ENCODE measurements around the gene GNB1. TPM values are rescaled to one million over a fixed set of nuclear protein-coding genes. Genes with fewer than 3 reads are reported as not detected.
"Not testable (repeated sequence)": the region's sequence is repeated elsewhere in the genome, so short reads cannot be mapped to it uniquely, and the experiment has no call there.

The GNB1 gene
- total and polyA plus RNA-seq, 5 experiments from 2014 or later, result 45.9 to 232 (median 107) TPM

- H3K4me3 Mint-ChIP-seq, result no peak overlapping the region
- H3K36me3 Mint-ChIP-seq, result peaks cover 0 to 19% (median 1%) of the 10 kb centered on the region in 3 donors
- H3K27ac Mint-ChIP-seq, result peak overlapping the region in 1 of 10 donors; percentile 69
- no peaks in the 10 kb centered on the region for H3K27me3 Mint-ChIP-seq
- H3K9me3 Mint-ChIP-seq, result no peaks in the 10 kb centered on the region
- POLR2A ChIA-PET, result interaction anchor here (0.6 kb wide), 1 partner anchor 11 kb away, joined by 6 read pairs; no protein-coding TSS in a partner anchor
- DNase-seq (no peak), ATAC-seq (no peak)
- H3K4me1 Mint-ChIP-seq, result peaks cover 0 to 6% (median 2%) of the 10 kb centered on the region in 4 donors
Observed at GRCh38 chr1:1753607-1754005, 137.3 kb downstream of the GNB1 start.

GRCh38 chr1:1752636-1753606 lies 138.0 kb downstream of the GNB1 start:
- DNase-seq (no peak), ATAC-seq (no peak)
- Mint-ChIP-seq H3K9me3 (no peaks in the 10 kb centered on the region), H3K4me3 (no peak overlapping the region), H3K36me3 (peaks cover 0 to 13% (median 1%) of the 10 kb centered on the region in 3 donors), H3K4me1 (peaks cover 0 to 4% (median 3%) of the 10 kb centered on the region in 4 donors), H3K27ac (peak overlapping the region in 3 of 10 donors; percentile 32 to 48 (median 40)), H3K27me3 (no peaks in the 10 kb centered on the region)
- POLR2A ChIA-PET, result interaction anchor here (0.6 kb wide), 1 partner anchor 11 kb away, joined by 6 read pairs; no protein-coding TSS in a partner anchor

- no peak overlapping the region for H3K4me3 Mint-ChIP-seq
- no peak for ATAC-seq
- H3K27me3 Mint-ChIP-seq, result no peaks in the 10 kb centered on the region
- H3K36me3 Mint-ChIP-seq, result peaks cover 0 to 10% (median 1%) of the 10 kb centered on the region in 3 donors
- H3K4me1 Mint-ChIP-seq, result peaks cover 0 to 4% (median 3%) of the 10 kb centered on the region in 4 donors
- H3K27ac Mint-ChIP-seq, result peak overlapping the region in 3 of 10 donors; percentile 32 to 48 (median 40)
- H3K9me3 Mint-ChIP-seq, result no peaks in the 10 kb centered on the region
- no peak for DNase-seq
- POLR2A ChIA-PET, result no interaction called here
Observed at GRCh38 chr1:1752190-1752589, 138.7 kb downstream of the GNB1 start.

- POLR2A ChIA-PET, H3K27me3 Mint-ChIP-seq, H3K4me3 Mint-ChIP-seq, ATAC-seq, H3K27ac Mint-ChIP-seq, DNase-seq, H3K9me3 Mint-ChIP-seq, H3K36me3 Mint-ChIP-seq, H3K4me1 Mint-ChIP-seq: not testable (repeated sequence)
Observed at GRCh38 chr1:1749941-1750340, 140.9 kb downstream of the GNB1 start.

GRCh38 chr1:1748686-1749321 lies 142.1 kb downstream of the GNB1 start:
- H3K9me3 Mint-ChIP-seq, result no peaks in the 10 kb centered on the region
- peak overlapping the region in 6 of 10 donors; percentile 7 to 57 (median 44) for H3K4me3 Mint-ChIP-seq
- peaks cover 0 to under 1% (median 0%) of the 10 kb centered on the region in 3 donors for H3K36me3 Mint-ChIP-seq
- peaks cover 0 to 4% (median 3%) of the 10 kb centered on the region in 4 donors for H3K4me1 Mint-ChIP-seq
- POLR2A ChIA-PET, result no interaction called here
- DNase-seq (no peak), ATAC-seq (no peak)
- H3K27me3 Mint-ChIP-seq, result no peaks in the 10 kb centered on the region
- H3K27ac Mint-ChIP-seq, result peak overlapping the region in 6 of 10 donors; percentile 13 to 82 (median 66)

GRCh38 chr1:1746566-1746909 lies 144.3 kb downstream of the GNB1 start:
- Mint-ChIP-seq H3K4me3 (peak overlapping the region in 7 of 10 donors; percentile 58 to 88 (median 72)), H3K4me1 (peaks cover 0 to 12% (median 4%) of the 10 kb centered on the region in 4 donors), H3K27ac (peak overlapping the region in 2 of 10 donors; percentile 40 to 93)
- H3K27me3 Mint-ChIP-seq, H3K9me3 Mint-ChIP-seq, DNase-seq, H3K36me3 Mint-ChIP-seq: not testable (repeated sequence)
- POLR2A ChIA-PET, result interaction anchor here (0.6 to 0.9 kb wide), 4 partner anchors 68 to 162 kb away, joined by 3 to 4 read pairs (median 4); no protein-coding TSS in a partner anchor
- peak; percentile 79 to 80 for ATAC-seq

- Mint-ChIP-seq H3K4me1 (peaks cover 0 to 12% (median 4%) of the 10 kb centered on the region in 4 donors), H3K4me3 (peak overlapping the region; percentile 58 to 88 (median 71)), H3K27ac (peak overlapping the region; percentile 77 to 96 (median 90))
- H3K27me3 Mint-ChIP-seq, H3K36me3 Mint-ChIP-seq, H3K9me3 Mint-ChIP-seq: not testable (repeated sequence)
- DNase-seq, result peak; percentile 78 to 99 (median 92)
- peak; percentile 65 to 70 for ATAC-seq
- POLR2A ChIA-PET, result interaction anchor here (0.6 to 0.9 kb wide), 2 partner anchors 67 to 163 kb away, joined by 3 to 4 read pairs; no protein-coding TSS in a partner anchor
Observed at GRCh38 chr1:1745651-1746565, 145.0 kb downstream of the GNB1 start.

- H3K4me3 Mint-ChIP-seq, result peak overlapping the region in 3 of 10 donors; percentile 2 to 60 (median 40)
- not testable (repeated sequence) for H3K4me1 Mint-ChIP-seq, ATAC-seq, DNase-seq, H3K9me3 Mint-ChIP-seq, H3K27me3 Mint-ChIP-seq
- peaks cover 0 to 21% (median 0%) of the 10 kb centered on the region in 3 donors for H3K36me3 Mint-ChIP-seq
- POLR2A ChIA-PET, result interaction anchor here (0.6 kb wide), 1 partner anchor 11 kb away, joined by 6 read pairs; no protein-coding TSS in a partner anchor
- peak overlapping the region in 3 of 10 donors; percentile 13 to 61 (median 38) for H3K27ac Mint-ChIP-seq
Observed at GRCh38 chr1:1742529-1742928, 148.4 kb downstream of the GNB1 start.

GRCh38 chr1:1741013-1741412 lies 149.9 kb downstream of the GNB1 start:
- H3K27me3 Mint-ChIP-seq, POLR2A ChIA-PET, H3K9me3 Mint-ChIP-seq, H3K27ac Mint-ChIP-seq, H3K4me1 Mint-ChIP-seq, DNase-seq, H3K4me3 Mint-ChIP-seq, ATAC-seq: not testable (repeated sequence)
- H3K36me3 Mint-ChIP-seq, result peaks cover 0 to 33% (median 0%) of the 10 kb centered on the region in 3 donors

GRCh38 chr1:1738799-1739337 lies 152.0 kb downstream of the GNB1 start:
- peak in 1 of 10 donors; percentile 24 for DNase-seq
- H3K27ac Mint-ChIP-seq, H3K4me3 Mint-ChIP-seq, H3K4me1 Mint-ChIP-seq, H3K27me3 Mint-ChIP-seq, POLR2A ChIA-PET, H3K9me3 Mint-ChIP-seq: not testable (repeated sequence)
- peak; percentile 78 to 82 for ATAC-seq
- H3K36me3 Mint-ChIP-seq, result peaks cover 0 to 43% (median 0%) of the 10 kb centered on the region in 3 donors

GRCh38 chr1:1737675-1738590 lies 153.0 kb downstream of the GNB1 start:
- H3K4me3 Mint-ChIP-seq, H3K9me3 Mint-ChIP-seq, H3K4me1 Mint-ChIP-seq, H3K27me3 Mint-ChIP-seq, DNase-seq, ATAC-seq, POLR2A ChIA-PET: not testable (repeated sequence)
- H3K27ac Mint-ChIP-seq, result peak overlapping the region in 3 of 10 donors; percentile 56 to 90 (median 76)
- peaks cover 0 to 42% (median 0%) of the 10 kb centered on the region in 3 donors for H3K36me3 Mint-ChIP-seq
